ENCODE data around the gene SPSB2.

GRCh38 chr12:6894321-6894720, 21.2 kb upstream of the SPSB2 start:
- TF ChIP-seq, protein P1, sequence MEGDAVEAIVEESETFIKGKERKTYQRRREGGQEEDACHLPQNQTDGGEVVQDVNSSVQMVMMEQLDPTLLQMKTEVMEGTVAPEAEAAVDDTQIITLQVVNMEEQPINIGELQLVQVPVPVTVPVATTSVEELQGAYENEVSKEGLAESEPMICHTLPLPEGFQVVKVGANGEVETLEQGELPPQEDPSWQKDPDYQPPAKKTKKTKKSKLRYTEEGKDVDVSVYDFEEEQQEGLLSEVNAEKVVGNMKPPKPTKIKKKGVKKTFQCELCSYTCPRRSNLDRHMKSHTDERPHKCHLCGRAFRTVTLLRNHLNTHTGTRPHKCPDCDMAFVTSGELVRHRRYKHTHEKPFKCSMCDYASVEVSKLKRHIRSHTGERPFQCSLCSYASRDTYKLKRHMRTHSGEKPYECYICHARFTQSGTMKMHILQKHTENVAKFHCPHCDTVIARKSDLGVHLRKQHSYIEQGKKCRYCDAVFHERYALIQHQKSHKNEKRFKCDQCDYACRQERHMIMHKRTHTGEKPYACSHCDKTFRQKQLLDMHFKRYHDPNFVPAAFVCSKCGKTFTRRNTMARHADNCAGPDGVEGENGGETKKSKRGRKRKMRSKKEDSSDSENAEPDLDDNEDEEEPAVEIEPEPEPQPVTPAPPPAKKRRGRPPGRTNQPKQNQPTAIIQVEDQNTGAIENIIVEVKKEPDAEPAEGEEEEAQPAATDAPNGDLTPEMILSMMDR (IDR thresholded peaks at IDR 0.05; ENCODE audit: low read depth, low read length, poor library complexity, severe bottlenecking): no peak
- TF ChIP-seq EZH2phosphoT487 (IDR thresholded peaks at IDR 0.05; ENCODE audit: borderline replicate concordance, low read length): no peak
